GM21619 (cell line): ENCODE data around the gene STRBP.

ENCODE experiments used
- ATAC-seq: cut with Tn5 transposase; IDR thresholded peaks from one replicate; pipeline ENCODE4 v1.9.1; 2021; ENCODE audit not compliant: unreplicated experiment

STRBP gene

GRCh38 chr9:123104807-123105206 is 163.6 kb downstream of the STRBP start:
- no peak for ATAC-seq

GRCh38 chr9:123102375-123103113 is 165.8 kb downstream of the STRBP start:
- ATAC-seq: no peak

- ATAC-seq: no peak
These were observed 168.8 kb downstream of the STRBP start for GRCh38 chr9:123099548-123099947.

- ATAC-seq: no peak
These were observed 169.3 kb downstream of the STRBP start for GRCh38 chr9:123099042-123099441.

GRCh38 chr9:123098096-123098459 is 170.3 kb downstream of the STRBP start:
- no peak for ATAC-seq

GRCh38 chr9:123097430-123098095 is 170.8 kb downstream of the STRBP start:
- ATAC-seq: no peak

GRCh38 chr9:123096987-123097386 is 171.4 kb downstream of the STRBP start:
- ATAC-seq: no peak

GRCh38 chr9:123093141-123093540 is 175.2 kb downstream of the STRBP start:
- no peak for ATAC-seq

GRCh38 chr9:123091459-123091858 is 176.9 kb downstream of the STRBP start:
- ATAC-seq: no peak

- ATAC-seq: no peak
These were observed 177.4 kb downstream of the STRBP start for GRCh38 chr9:123090956-123091355.

- no peak for ATAC-seq
These were observed 178.0 kb downstream of the STRBP start for GRCh38 chr9:123090198-123090896.

- ATAC-seq: no peak
These were observed 178.6 kb downstream of the STRBP start for GRCh38 chr9:123089790-123090189.

GRCh38 chr9:123089040-123089439 is 179.3 kb downstream of the STRBP start:
- no peak for ATAC-seq

GRCh38 chr9:123087359-123087888 is 181.0 kb downstream of the STRBP start:
- ATAC-seq: no peak

GRCh38 chr9:123085916-123086315 is 182.5 kb downstream of the STRBP start:
- no peak for ATAC-seq

GRCh38 chr9:123084256-123084655 is 184.1 kb downstream of the STRBP start:
- no peak for ATAC-seq

GRCh38 chr9:123083680-123084079 is 184.7 kb downstream of the STRBP start:
- no peak for ATAC-seq

- ATAC-seq: no peak
These were observed 186.6 kb downstream of the STRBP start for GRCh38 chr9:123081824-123082223.

- ATAC-seq: no peak
These were observed 187.9 kb downstream of the STRBP start for GRCh38 chr9:123080444-123080843.

- no peak for ATAC-seq
These were observed 193.8 kb downstream of the STRBP start for GRCh38 chr9:123074628-123075027.

GRCh38 chr9:123073991-123074422 is 194.4 kb downstream of the STRBP start:
- ATAC-seq: no peak

- no peak for ATAC-seq
These were observed 194.9 kb downstream of the STRBP start for GRCh38 chr9:123073441-123073840.
